ENCODE measurements around the gene NPFFR1. TPM values are rescaled to one million over a fixed set of nuclear protein-coding genes. Genes with fewer than 3 reads are reported as not detected.

The NPFFR1 gene
- total and polyA plus RNA-seq, 2 experiments from 2014 or later = 0.03 to 0.05 TPM

DNA sequence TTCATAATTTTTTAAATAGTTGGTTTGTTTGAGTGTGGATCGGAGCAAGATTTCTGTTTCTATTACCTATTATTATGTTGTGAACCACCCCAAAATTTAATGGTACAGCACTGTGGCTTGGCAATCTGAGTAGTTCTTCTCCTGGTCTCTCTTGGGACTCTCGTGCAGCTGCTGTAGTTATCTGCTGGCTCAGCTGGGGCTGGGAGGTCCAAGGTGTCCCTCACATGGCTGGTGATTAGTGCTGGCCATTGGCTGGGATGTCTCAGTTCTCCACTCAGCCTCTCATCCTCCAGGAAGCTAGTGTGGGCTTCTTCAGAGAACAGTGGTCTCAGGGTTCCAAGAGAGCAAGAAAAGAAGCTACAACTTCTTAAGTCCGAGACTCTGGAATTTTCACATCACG is 15.4 kb downstream of the NPFFR1 start:
- Histone ChIP-seq H3F3A (replicated peaks; ENCODE audit: low read depth) (no peaks in the 10 kb centered on the region), H3K4me2 (no peak overlapping the region), H3K36me3 (ENCODE audit: insufficient read depth) (no peaks in the 10 kb centered on the region), H3K9me2 (ENCODE audit: insufficient read depth) (no peaks in the 10 kb centered on the region), H3K27ac (ENCODE audit: low read depth) (no peak overlapping the region), H3K79me2 (replicated peaks; ENCODE audit: insufficient read depth) (no peaks in the 10 kb centered on the region), H3K27me3 (ENCODE audit: insufficient read depth) (no peaks in the 10 kb centered on the region), H4K20me1 (replicated peaks; ENCODE audit: insufficient read depth) (no peaks in the 10 kb centered on the region), H3K4me1 (ENCODE audit: insufficient read depth) (peaks cover 5% of the 10 kb centered on the region; the same call in 1 of the 2 replicates), H3K4me3 (no peak overlapping the region), H2AFZ (no peak overlapping the region)
- Mint-ChIP-seq H3K27me3 (ENCODE audit: insufficient read depth, low read depth, poor library complexity) (peaks cover 4% of the 10 kb centered on the region), H3K4me3 (no peak overlapping the region), H3K9me3 (no peaks in the 10 kb centered on the region; the same call in 2 of the 3 replicates), H3K4me1 (peaks cover 12% of the 10 kb centered on the region), H3K27ac (no peak overlapping the region), H3K36me3 (ENCODE audit: low read depth) (no peaks in the 10 kb centered on the region)
- no peak for DNase-seq (ENCODE audit: low spot score)
- ATAC-seq = no peak
- TF ChIP-seq, protein P1, sequence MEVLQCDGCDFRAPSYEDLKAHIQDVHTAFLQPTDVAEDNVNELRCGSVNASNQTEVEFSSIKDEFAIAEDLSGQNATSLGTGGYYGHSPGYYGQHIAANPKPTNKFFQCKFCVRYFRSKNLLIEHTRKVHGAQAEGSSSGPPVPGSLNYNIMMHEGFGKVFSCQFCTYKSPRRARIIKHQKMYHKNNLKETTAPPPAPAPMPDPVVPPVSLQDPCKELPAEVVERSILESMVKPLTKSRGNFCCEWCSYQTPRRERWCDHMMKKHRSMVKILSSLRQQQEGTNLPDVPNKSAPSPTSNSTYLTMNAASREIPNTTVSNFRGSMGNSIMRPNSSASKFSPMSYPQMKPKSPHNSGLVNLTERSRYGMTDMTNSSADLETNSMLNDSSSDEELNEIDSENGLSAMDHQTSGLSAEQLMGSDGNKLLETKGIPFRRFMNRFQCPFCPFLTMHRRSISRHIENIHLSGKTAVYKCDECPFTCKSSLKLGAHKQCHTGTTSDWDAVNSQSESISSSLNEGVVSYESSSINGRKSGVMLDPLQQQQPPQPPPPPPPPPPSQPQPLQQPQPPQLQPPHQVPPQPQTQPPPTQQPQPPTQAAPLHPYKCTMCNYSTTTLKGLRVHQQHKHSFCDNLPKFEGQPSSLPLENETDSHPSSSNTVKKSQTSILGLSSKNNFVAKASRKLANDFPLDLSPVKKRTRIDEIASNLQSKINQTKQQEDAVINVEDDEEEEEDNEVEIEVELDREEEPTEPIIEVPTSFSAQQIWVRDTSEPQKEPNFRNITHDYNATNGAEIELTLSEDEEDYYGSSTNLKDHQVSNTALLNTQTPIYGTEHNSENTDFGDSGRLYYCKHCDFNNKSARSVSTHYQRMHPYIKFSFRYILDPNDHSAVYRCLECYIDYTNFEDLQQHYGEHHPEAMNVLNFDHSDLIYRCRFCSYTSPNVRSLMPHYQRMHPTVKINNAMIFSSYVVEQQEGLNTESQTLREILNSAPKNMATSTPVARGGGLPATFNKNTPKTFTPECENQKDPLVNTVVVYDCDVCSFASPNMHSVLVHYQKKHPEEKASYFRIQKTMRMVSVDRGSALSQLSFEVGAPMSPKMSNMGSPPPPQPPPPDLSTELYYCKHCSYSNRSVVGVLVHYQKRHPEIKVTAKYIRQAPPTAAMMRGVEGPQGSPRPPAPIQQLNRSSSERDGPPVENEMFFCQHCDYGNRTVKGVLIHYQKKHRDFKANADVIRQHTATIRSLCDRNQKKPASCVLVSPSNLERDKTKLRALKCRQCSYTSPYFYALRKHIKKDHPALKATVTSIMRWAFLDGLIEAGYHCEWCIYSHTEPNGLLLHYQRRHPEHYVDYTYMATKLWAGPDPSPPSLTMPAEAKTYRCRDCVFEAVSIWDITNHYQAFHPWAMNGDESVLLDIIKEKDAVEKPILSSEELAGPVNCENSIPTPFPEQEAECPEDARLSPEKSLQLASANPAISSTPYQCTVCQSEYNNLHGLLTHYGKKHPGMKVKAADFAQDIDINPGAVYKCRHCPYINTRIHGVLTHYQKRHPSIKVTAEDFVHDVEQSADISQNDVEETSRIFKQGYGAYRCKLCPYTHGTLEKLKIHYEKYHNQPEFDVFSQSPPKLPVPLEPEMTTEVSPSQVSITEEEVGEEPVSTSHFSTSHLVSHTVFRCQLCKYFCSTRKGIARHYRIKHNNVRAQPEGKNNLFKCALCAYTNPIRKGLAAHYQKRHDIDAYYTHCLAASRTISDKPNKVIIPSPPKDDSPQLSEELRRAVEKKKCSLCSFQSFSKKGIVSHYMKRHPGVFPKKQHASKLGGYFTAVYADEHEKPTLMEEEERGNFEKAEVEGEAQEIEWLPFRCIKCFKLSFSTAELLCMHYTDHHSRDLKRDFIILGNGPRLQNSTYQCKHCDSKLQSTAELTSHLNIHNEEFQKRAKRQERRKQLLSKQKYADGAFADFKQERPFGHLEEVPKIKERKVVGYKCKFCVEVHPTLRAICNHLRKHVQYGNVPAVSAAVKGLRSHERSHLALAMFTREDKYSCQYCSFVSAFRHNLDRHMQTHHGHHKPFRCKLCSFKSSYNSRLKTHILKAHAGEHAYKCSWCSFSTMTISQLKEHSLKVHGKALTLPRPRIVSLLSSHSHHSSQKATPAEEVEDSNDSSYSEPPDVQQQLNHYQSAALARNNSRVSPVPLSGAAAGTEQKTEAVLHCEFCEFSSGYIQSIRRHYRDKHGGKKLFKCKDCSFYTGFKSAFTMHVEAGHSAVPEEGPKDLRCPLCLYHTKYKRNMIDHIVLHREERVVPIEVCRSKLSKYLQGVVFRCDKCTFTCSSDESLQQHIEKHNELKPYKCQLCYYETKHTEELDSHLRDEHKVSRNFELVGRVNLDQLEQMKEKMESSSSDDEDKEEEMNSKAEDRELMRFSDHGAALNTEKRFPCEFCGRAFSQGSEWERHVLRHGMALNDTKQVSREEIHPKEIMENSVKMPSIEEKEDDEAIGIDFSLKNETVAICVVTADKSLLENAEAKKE (CRISPR knock-in tag; IDR thresholded peaks at IDR 0.05) = no peak
- TF ChIP-seq, protein P2, sequence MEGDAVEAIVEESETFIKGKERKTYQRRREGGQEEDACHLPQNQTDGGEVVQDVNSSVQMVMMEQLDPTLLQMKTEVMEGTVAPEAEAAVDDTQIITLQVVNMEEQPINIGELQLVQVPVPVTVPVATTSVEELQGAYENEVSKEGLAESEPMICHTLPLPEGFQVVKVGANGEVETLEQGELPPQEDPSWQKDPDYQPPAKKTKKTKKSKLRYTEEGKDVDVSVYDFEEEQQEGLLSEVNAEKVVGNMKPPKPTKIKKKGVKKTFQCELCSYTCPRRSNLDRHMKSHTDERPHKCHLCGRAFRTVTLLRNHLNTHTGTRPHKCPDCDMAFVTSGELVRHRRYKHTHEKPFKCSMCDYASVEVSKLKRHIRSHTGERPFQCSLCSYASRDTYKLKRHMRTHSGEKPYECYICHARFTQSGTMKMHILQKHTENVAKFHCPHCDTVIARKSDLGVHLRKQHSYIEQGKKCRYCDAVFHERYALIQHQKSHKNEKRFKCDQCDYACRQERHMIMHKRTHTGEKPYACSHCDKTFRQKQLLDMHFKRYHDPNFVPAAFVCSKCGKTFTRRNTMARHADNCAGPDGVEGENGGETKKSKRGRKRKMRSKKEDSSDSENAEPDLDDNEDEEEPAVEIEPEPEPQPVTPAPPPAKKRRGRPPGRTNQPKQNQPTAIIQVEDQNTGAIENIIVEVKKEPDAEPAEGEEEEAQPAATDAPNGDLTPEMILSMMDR (conservative IDR thresholded peaks at IDR 0.05; ENCODE audit: low read depth in 2 of 2) = no peak
- TF ChIP-seq POLR2AphosphoS5 (IDR thresholded peaks at IDR 0.05; ENCODE audit: low read depth) = no peak
- no peak for TF ChIP-seq EZH2 (IDR thresholded peaks at IDR 0.05; ENCODE audit: low read depth, unreplicated experiment)
- no peak for TF ChIP-seq NANOG (IDR thresholded peaks at IDR 0.05; ENCODE audit: borderline replicate concordance)
- TF ChIP-seq ZNF114 (CRISPR knock-in tag; IDR thresholded peaks at IDR 0.05) = no peak
- TF ChIP-seq, protein P3, sequence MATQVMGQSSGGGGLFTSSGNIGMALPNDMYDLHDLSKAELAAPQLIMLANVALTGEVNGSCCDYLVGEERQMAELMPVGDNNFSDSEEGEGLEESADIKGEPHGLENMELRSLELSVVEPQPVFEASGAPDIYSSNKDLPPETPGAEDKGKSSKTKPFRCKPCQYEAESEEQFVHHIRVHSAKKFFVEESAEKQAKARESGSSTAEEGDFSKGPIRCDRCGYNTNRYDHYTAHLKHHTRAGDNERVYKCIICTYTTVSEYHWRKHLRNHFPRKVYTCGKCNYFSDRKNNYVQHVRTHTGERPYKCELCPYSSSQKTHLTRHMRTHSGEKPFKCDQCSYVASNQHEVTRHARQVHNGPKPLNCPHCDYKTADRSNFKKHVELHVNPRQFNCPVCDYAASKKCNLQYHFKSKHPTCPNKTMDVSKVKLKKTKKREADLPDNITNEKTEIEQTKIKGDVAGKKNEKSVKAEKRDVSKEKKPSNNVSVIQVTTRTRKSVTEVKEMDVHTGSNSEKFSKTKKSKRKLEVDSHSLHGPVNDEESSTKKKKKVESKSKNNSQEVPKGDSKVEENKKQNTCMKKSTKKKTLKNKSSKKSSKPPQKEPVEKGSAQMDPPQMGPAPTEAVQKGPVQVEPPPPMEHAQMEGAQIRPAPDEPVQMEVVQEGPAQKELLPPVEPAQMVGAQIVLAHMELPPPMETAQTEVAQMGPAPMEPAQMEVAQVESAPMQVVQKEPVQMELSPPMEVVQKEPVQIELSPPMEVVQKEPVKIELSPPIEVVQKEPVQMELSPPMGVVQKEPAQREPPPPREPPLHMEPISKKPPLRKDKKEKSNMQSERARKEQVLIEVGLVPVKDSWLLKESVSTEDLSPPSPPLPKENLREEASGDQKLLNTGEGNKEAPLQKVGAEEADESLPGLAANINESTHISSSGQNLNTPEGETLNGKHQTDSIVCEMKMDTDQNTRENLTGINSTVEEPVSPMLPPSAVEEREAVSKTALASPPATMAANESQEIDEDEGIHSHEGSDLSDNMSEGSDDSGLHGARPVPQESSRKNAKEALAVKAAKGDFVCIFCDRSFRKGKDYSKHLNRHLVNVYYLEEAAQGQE (IDR thresholded peaks at IDR 0.05; ENCODE audit: unreplicated experiment) = no peak
- no peak for TF ChIP-seq CREB1 (CRISPR knock-in tag; IDR thresholded peaks at IDR 0.05; ENCODE audit: low read depth)
- no peak for TF ChIP-seq ZNF331 (CRISPR knock-in tag; IDR thresholded peaks at IDR 0.05; ENCODE audit: low read depth)
- TF ChIP-seq STAT1 (IDR thresholded peaks at IDR 0.05; ENCODE audit: unreplicated experiment) = no peak
- TF ChIP-seq, protein P4, sequence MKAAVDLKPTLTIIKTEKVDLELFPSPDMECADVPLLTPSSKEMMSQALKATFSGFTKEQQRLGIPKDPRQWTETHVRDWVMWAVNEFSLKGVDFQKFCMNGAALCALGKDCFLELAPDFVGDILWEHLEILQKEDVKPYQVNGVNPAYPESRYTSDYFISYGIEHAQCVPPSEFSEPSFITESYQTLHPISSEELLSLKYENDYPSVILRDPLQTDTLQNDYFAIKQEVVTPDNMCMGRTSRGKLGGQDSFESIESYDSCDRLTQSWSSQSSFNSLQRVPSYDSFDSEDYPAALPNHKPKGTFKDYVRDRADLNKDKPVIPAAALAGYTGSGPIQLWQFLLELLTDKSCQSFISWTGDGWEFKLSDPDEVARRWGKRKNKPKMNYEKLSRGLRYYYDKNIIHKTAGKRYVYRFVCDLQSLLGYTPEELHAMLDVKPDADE (IDR thresholded peaks at IDR 0.05) = no peak
- no peak for TF ChIP-seq JUNB (IDR thresholded peaks at IDR 0.05; ENCODE audit: unreplicated experiment)
- TF ChIP-seq EZH2phosphoT487 (IDR thresholded peaks at IDR 0.05; ENCODE audit: unreplicated experiment) = no peak
